GM18909 (cell line): ENCODE measurements around the gene FASN.
A peak's percentile ranks its signal among the peaks of the same experiment; 100 is the strongest.

Experiments used
- ATAC-seq: cut with Tn5 transposase; IDR thresholded peaks from one replicate; pipeline ENCODE4 v1.9.1; 2021; ENCODE audit warnings: mild to moderate bottlenecking; ENCODE audit not compliant: unreplicated experiment, poor library complexity

The FASN gene

GRCh38 chr17:82059272-82060000 lies 38.6 kb downstream of the FASN start:
- no peak for ATAC-seq

DNA sequence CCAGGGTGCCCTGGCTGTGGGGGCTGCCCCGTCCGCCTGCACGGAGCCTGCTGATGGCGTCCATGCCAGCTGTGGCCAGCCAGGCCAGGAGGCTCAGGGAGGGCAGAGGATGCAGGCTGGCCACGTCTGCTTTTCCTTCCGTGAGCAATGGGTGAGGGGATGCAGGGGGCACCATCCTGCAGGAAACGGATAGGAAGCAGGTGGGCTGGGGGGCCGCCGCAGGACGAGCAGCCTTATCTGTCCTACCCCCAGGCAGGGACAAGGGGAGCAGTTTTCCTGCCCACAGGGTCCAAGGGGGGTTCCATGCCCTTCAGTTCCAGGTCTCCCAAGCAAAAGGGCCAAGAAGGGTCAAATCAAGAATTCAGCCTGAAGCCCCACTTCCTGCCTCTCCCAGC lies 39.2 kb downstream of the FASN start:
- ATAC-seq, result no peak

- ATAC-seq, result no peak
Measured at GRCh38 chr17:82058230-82058854, 39.7 kb downstream of the FASN start.

DNA sequence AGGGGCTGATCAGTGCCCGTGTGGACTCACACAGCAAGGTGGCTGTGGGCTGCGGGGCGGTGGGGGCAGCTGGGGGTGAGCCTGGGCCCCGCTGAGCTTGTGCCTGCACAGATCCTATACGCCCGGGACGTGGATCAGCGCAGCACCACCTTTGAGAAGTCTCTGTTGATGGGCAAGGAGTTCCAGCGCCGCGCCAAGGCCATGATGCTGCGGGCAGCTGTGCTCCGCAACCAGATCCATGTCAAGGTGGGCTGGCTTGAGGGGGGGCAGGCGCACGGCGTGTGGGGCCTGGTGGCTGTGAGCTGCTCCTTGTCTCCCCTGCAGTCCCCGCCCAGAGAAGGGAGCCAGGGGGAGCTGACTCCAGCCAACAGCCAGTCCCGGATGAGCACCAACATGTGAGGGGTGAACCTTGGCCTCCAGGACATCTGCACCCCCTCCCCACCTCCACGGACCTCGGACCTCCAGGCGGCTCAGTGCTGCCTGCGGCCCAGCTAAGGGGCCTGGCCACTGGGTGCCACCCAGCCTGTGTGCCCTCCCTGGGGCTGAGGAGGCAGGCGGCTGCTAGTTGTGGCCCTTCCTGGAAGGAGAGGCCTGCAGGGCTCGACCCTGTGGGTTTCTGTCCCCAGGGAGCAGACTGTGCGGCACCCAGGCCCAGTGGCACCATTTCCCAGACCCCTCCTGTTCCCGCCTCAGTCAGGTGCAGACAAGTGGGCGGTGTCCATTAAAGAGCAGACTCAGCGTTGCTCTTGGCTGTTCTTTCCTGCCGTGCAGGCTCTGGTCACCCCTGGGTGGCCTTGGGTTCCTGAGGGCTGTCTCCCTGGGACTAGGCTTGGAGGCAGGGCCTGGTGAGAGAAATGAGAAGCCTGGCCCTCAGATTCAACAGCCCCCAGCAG lies 41.1 kb downstream of the FASN start:
- no peak for ATAC-seq

- no peak for ATAC-seq
Measured at GRCh38 chr17:82055965-82056728, 41.9 kb downstream of the FASN start.

DNA sequence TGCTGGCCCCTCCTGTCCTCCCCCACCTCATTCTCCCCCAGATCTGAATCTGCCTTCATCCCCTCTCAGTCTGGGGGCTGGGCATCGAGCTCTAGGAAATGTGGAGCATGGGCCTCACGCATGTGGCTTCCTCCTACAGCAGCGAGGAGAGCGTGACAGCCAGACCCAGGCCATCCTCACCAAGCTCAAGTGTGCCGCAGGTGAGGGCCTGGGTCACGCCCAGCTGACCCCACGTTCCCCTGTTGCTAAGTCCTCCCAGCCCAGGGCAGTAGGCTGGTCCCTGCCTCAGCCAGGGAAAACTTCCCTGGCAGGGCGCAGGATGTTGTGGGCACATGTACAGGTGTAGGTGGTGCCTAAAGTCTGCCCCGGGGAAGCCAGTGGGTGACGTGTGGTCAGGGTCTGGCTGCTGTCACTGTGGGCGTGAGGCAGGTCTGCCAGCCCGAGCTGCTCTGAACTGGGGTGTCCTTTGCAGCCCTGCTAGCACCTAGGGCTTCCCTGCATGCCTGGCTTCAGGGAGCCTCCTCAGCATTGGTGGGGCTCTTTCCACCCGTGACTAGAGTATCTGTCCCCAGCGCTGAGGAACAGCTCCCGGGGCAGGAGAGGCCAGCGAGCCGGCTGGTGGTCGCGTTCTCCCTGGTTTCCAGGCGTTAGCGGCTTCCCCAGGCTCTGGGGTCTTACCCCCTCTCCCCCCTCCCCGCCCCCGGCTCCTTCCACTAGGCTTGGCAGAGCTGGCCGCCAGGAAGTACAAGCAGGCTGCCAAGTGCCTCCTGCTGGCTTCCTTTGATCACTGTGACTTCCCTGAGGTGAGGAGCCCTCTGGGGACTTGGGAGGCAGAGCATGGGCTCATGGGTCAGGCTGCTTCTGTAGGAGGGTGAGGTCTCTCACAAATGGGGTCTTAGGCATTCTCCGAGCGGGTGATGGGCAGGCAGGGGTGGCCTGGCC lies 42.7 kb downstream of the FASN start:
- no peak for ATAC-seq

DNA sequence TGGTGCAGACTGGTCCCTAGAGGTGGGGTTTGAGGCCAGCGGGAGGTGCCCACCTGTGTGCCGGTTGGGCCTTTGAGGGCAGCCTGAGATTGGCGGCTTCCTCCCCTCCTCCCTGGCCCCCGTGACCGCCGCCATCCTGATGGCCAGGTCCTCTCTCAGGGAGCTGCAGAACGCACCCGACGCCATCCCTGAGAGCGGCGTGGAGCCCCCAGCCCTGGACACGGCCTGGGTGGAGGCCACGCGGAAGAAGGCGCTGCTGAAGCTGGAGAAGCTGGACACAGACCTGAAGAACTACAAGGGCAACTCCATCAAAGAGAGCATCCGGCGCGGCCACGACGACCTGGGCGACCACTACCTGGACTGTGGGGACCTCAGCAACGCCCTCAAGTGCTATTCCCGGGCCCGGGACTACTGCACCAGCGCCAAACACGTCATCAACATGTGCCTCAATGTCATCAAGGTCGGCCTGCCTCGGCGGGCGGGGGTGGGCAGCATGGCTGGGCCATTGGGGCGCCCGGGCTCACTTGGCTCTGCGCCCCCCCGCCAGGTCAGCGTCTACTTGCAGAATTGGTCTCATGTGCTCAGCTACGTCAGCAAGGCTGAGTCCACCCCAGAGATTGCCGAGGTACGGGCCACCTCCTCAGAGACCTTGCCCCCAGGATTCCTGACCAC lies 43.5 kb downstream of the FASN start:
- ATAC-seq, result no peak

GRCh38 chr17:82053556-82054263 lies 44.3 kb downstream of the FASN start:
- no peak for ATAC-seq

DNA sequence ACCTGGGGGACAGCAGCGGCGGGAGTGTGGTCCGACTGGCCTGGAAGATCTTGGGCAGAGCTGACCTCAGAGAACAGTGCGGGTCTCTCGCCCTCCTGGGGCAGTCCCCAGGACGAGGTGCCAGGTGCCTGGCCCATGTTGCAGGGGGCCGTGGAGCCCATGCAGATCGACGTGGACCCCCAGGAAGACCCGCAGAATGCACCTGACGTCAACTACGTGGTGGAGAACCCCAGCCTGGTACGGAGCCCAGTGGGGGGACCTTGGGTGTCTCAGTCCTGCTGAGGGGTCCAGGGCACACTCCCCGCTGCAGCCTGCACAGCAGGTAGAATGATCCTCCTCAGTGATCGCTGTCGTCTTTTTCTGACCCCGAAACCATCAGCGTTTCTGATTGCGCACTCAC lies 44.9 kb downstream of the FASN start:
- ATAC-seq, result no peak

GRCh38 chr17:82052638-82053059 lies 45.4 kb downstream of the FASN start:
- ATAC-seq, result no peak

GRCh38 chr17:82051776-82052637 lies 46.0 kb downstream of the FASN start, which contains the start of the genes GPS1 and RFNG:
Gene GPS1 (plus strand): TSS chr17:82051898. CDS start chr17:82051932, 34 bp downstream.
Gene RFNG (minus strand): TSS chr17:82051811. CDS start chr17:82051766, 45 bp downstream.
- peak; percentile 59 for ATAC-seq

DNA sequence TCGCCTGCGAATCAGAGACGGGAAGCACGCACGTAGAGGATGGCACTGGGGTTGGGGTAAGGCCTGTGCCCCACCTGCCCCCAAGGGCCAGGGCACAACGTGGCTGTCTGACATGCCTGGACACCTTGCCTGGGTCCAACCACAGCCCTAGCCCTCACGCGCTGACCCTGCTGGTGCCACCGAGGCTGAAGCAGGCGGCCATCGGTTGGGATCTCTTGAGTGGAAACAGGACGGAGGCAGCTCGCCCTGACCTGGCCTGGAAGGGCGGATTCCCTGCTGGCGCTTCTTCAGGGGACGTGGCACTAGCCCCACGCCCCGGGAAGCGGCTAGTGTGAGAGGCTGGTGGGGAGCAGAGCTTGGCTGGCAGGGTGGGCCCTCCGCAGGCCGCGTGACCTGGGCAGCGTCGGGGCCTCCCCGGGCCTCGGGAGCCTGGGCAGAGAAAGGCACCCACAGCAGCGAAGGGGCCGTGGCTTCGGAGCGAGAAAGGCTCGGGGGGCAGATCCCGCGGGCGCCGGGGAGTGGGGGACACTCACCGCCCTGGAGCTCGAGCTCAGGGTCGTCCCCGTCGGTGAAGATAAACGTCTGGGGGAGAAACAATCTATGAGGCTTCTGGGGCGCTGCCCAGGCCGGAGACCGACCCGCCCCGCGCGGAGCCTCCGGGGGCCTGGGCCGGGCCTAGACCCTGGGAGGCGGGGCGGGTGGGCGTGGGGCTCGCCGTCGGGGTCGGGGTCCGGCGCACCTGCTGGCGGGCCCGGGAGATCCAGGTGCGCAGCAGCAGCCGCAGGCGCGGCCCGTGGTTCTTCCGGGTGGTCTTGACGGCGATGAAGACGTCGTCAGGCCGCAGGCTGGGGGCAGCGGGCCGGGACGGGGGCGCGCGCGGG lies 47.0 kb downstream of the FASN start:
- ATAC-seq, result no peak

- no peak for ATAC-seq
Measured at GRCh38 chr17:82050152-82050760, 47.8 kb downstream of the FASN start.

DNA sequence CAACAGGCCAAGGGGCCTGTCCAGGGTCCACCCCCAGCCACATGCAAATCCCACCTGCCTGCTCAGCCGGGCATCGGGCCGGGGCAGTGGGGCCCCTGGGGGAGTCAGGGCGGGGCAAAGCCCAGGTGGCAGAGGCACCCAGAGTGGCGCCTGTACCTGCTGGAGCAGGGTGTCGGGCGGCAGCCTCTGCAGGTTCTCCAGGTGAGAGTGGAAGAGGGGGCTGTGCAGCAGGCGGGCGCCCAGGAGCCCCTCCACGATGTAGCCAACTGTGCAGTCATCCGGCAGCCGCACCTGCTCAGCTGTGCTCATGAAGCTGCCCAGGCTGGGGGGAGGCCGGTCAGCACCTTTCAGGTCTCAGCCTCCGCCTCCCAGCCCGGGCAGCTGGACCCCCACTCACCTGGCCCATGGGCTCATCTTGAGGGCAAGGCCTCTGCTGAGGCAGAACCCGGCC lies 48.5 kb downstream of the FASN start:
- no peak for ATAC-seq

- ATAC-seq, result no peak
Measured at GRCh38 chr17:82049106-82049505, 48.9 kb downstream of the FASN start.

GRCh38 chr17:82048571-82048971 lies 49.5 kb downstream of the FASN start:
- ATAC-seq, result no peak
